NCI-H146 treated with DMSO at 0.1 percent for 48 hours (cell line): ENCODE data around the gene CAMK1D.
A peak's percentile ranks its signal among the peaks of the same experiment; 100 is the strongest.

Experiments used
- DNase-seq: peaks from one replicate; lab custom pipeline; 2025; ENCODE audit not compliant: unreplicated experiment; lab: John Stamatoyannopoulos, UW

Gene CAMK1D

GRCh38 chr10:12684784-12685183, 335.4 kb downstream of the CAMK1D start:
- no peak for DNase-seq

- no peak for DNase-seq
Observed at GRCh38 chr10:12685261-12686058, 336.1 kb downstream of the CAMK1D start.

GRCh38 chr10:12687996-12688395, 338.6 kb downstream of the CAMK1D start:
- DNase-seq, result peak; percentile 24

GRCh38 chr10:12689893-12690292, 340.5 kb downstream of the CAMK1D start:
- DNase-seq, result peak; percentile 60

GRCh38 chr10:12690525-12691126, 341.3 kb downstream of the CAMK1D start:
- DNase-seq, result peak; percentile 96

GRCh38 chr10:12691596-12691995, 342.2 kb downstream of the CAMK1D start:
- DNase-seq, result no peak

- DNase-seq, result no peak
Observed at GRCh38 chr10:12697764-12698163, 348.4 kb downstream of the CAMK1D start.

GRCh38 chr10:12699258-12699700, 349.9 kb downstream of the CAMK1D start:
- DNase-seq, result no peak

- no peak for DNase-seq
Observed at GRCh38 chr10:12699781-12700556, 350.6 kb downstream of the CAMK1D start.

GRCh38 chr10:12700557-12700874, 351.2 kb downstream of the CAMK1D start:
- DNase-seq, result no peak

- no peak for DNase-seq
Observed at GRCh38 chr10:12701696-12702095, 352.3 kb downstream of the CAMK1D start.

GRCh38 chr10:12702215-12702770, 352.9 kb downstream of the CAMK1D start:
- no peak for DNase-seq

- no peak for DNase-seq
Observed at GRCh38 chr10:12703126-12703525, 353.8 kb downstream of the CAMK1D start.

- DNase-seq, result no peak
Observed at GRCh38 chr10:12703813-12704212, 354.5 kb downstream of the CAMK1D start.

- DNase-seq, result no peak
Observed at GRCh38 chr10:12704488-12704887, 355.1 kb downstream of the CAMK1D start.

GRCh38 chr10:12705943-12706342, 356.6 kb downstream of the CAMK1D start:
- DNase-seq, result no peak

- peak; percentile 83 for DNase-seq
Observed at GRCh38 chr10:12707461-12708185, 358.3 kb downstream of the CAMK1D start.

- no peak for DNase-seq
Observed at GRCh38 chr10:12709000-12709401, 359.7 kb downstream of the CAMK1D start.

GRCh38 chr10:12709521-12709963, 360.2 kb downstream of the CAMK1D start:
- peak; percentile 63 for DNase-seq

- no peak for DNase-seq
Observed at GRCh38 chr10:12710157-12710556, 360.8 kb downstream of the CAMK1D start.
